ENCODE results near the gene CDK5RAP1. TPM values are rescaled to one million over a fixed set of nuclear protein-coding genes. Genes with fewer than 3 reads are reported as not detected.

The CDK5RAP1 gene
- total and polyA plus RNA-seq, 9 of the 15 experiments (the other 6 are each of a cell fraction or from before 2014, with no cell fraction given) = 41.6 to 127 (median 58.3) TPM

DNA sequence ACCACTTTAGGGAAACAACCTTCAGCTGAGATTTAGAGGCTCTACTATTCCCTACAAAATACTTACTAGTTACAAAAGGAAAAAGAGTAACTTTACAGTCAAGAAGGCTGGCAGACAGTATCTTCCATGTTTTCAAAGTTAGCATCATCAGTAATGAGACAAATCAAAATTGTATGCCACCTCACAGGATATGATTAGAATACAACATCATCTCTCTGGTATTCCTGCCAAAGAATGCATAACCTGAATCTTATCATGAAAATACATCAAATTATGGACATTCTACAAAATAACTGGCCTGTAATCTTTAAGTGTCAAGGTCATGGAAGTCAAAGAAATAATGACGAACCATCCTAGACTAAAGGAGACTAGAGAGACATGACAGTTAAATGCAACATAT, 38.4 kb downstream of the CDK5RAP1 start:
- H3K4me1 ChIP-seq (replicated peaks in 1 of 2; ENCODE audit: control insufficient read depth in 2 of 2, insufficient read depth in 2 of 2, low read length in 2 of 2) = no peaks in the 10 kb centered on the region
- H3K4me3 ChIP-seq = no peak overlapping the region
- no peak overlapping the region for H3K4me2 ChIP-seq (ENCODE audit: insufficient read depth, low read length)
- no peak overlapping the region for H2AFZ ChIP-seq (ENCODE audit: low read depth, low read length)
- ChIA-PET POLR2A (no interaction called here), CTCF (ENCODE audit: low intra/inter-chr PET ratio) (no interaction called here)
- H3K27me3 ChIP-seq (ENCODE audit: control insufficient read depth in 2 of 2, insufficient read depth in 2 of 2, low read length in 2 of 2) = no peaks in the 10 kb centered on the region
- no peak for ATAC-seq
- no peak overlapping the region for H3K9ac ChIP-seq (ENCODE audit: insufficient read depth in 1 of 2, low read depth in 2 of 2, low read length in 2 of 2)
- no peak for DNase-seq (ENCODE audit: extremely low read depth in 1 of 4, low spot score in 3 of 4)
- 81% methylated on average over 1 of the region's 1 CpG for WGBS (ENCODE audit: insufficient coverage, low coverage, missing lambda C conversion rate)
- TF ChIP-seq, protein P1, sequence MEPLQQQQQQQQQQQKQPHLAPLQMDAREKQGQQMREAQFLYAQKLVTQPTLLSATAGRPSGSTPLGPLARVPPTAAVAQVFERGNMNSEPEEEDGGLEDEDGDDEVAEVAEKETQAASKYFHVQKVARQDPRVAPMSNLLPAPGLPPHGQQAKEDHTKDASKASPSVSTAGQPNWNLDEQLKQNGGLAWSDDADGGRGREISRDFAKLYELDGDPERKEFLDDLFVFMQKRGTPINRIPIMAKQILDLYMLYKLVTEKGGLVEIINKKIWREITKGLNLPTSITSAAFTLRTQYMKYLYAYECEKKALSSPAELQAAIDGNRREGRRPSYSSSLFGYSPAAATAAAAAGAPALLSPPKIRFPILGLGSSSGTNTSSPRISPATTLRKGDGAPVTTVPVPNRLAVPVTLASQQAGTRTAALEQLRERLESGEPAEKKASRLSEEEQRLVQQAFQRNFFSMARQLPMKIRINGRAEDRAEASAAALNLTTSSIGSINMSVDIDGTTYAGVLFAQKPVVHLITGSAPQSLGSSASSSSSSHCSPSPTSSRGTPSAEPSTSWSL (CRISPR knock-in tag; IDR thresholded peaks at IDR 0.05; ENCODE audit: borderline replicate concordance) = no peak
- TF ChIP-seq SP1 (CRISPR knock-in tag; IDR thresholded peaks at IDR 0.05) = no peak
- TF ChIP-seq CHD1 (IDR thresholded peaks at IDR 0.05; ENCODE audit: low read length) = no peak
- TF ChIP-seq RBBP5 (IDR thresholded peaks at IDR 0.05; ENCODE audit: borderline replicate concordance, insufficient read depth, low read length, poor library complexity, severe bottlenecking) = no peak
- TF ChIP-seq CCAR2 (IDR thresholded peaks at IDR 0.05; ENCODE audit: low read depth, low read length) = no peak
- TF ChIP-seq KLF16 (IDR thresholded peaks at IDR 0.05) = no peak
- TF ChIP-seq HNRNPUL1 (IDR thresholded peaks at IDR 0.05; ENCODE audit: low read length) = no peak
- TF ChIP-seq ZZZ3 (IDR thresholded peaks at IDR 0.05) = no peak
- TF ChIP-seq GTF2A2 (tag; IDR thresholded peaks at IDR 0.05) = no peak
- no peak for TF ChIP-seq PHB (CRISPR knock-in tag; IDR thresholded peaks at IDR 0.05)
- TF ChIP-seq, protein P2, sequence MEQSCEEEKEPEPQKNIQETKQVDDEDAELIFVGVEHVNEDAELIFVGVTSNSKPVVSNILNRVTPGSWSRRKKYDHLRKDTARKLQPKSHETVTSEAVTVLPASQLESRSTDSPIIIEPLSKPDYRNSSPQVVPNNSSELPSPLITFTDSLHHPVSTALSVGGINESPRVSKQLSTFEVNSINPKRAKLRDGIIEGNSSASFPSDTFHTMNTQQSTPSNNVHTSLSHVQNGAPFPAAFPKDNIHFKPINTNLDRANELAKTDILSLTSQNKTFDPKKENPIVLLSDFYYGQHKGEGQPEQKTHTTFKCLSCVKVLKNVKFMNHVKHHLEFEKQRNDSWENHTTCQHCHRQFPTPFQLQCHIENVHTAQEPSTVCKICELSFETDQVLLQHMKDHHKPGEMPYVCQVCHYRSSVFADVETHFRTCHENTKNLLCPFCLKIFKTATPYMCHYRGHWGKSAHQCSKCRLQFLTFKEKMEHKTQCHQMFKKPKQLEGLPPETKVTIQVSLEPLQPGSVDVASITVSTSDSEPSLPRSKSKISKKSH (CRISPR knock-in tag; IDR thresholded peaks at IDR 0.05) = no peak
- no peak for TF ChIP-seq XRCC4 (IDR thresholded peaks at IDR 0.05; ENCODE audit: extremely low read depth, insufficient read depth, insufficient read length)
- no peak for TF ChIP-seq HOXB6 (CRISPR knock-in tag; IDR thresholded peaks at IDR 0.05; ENCODE audit: borderline replicate concordance)
- no TSS peak for BruUV-seq (replicated peaks)
- no peak overlapping the region for H3K27ac ChIP-seq (ENCODE audit: extremely low read depth, low read depth, low read length)
- no peaks in the 10 kb centered on the region for H3K79me2 ChIP-seq (ENCODE audit: control insufficient read depth, insufficient read depth, low read length)
- H4K20me1 ChIP-seq (replicated peaks; ENCODE audit: control insufficient read depth, insufficient read depth, low read length) = no peaks in the 10 kb centered on the region
- no peak for FAIRE-seq
- intact Hi-C loops (cut with micrococcal nuclease) = no loop called here
- no peaks in the 10 kb centered on the region for H3K9me1 ChIP-seq (ENCODE audit: control insufficient read depth, insufficient read depth, low read length)
- in situ Hi-C loops (cut with MboI) = no loop called here
- H3K36me3 ChIP-seq (ENCODE audit: control insufficient read depth, insufficient read depth, low read length) = peaks cover 78% of the 10 kb centered on the region
- no peaks in the 10 kb centered on the region for H3K9me3 ChIP-seq (replicated peaks; ENCODE audit: control insufficient read depth, insufficient read depth, low read depth, low read length)
